Hepatocyte (in vitro differentiated cells): ENCODE data around the gene IQCH. TPM values are rescaled to one million over a fixed set of nuclear protein-coding genes. Genes with fewer than 3 reads are reported as not detected.

Source experiments
- DNase-seq: peaks from one replicate; pipeline ENCODE4 v3.0.0-alpha.2; 2016; ENCODE audit warnings: low spot score
- H2AFZ ChIP-seq: fragments of 200-600 bp; sonication (generic); 2 replicates; pipeline ENCODE4 v1.6.0; 2016; ENCODE audit warnings: antibody characterized with exemption, mild to moderate bottlenecking
- H3K27ac ChIP-seq: fragments of 200-600 bp; sonication (generic); 2 replicates; pipeline ENCODE4 v1.5.1; 2016; ENCODE audit warnings: mild to moderate bottlenecking
- H3K27me3 ChIP-seq: fragments of 200-600 bp; sonication (generic); 2 replicates; pipeline ENCODE4 v1.6.1; 2016
- H3K36me3 ChIP-seq: fragments of 200-600 bp; sonication (generic); replicated peaks from 2 replicates; pipeline ENCODE4 v1.5.1; 2016; ENCODE audit warnings: low read depth; ENCODE audit not compliant: insufficient read depth
- H3K4me1 ChIP-seq: fragments of 200-600 bp; sonication (generic); 2 replicates; pipeline ENCODE4 v1.5.1; 2016; ENCODE audit warnings: mild to moderate bottlenecking, moderate library complexity; ENCODE audit not compliant: insufficient read depth
- H3K4me2 ChIP-seq: fragments of 200-600 bp; sonication (generic); 2 replicates; pipeline ENCODE4 v1.6.0; 2016
- H3K4me3 ChIP-seq: fragments of 200-600 bp; sonication (generic); 2 replicates; pipeline ENCODE4 v1.5.1; 2016; ENCODE audit warnings: mild to moderate bottlenecking
- H3K79me2 ChIP-seq: fragments of 200-600 bp; sonication (generic); 2 replicates; pipeline ENCODE4 v1.6.0; 2017; ENCODE audit warnings: mild to moderate bottlenecking
- H3K9me2 ChIP-seq: fragments of 200-600 bp; sonication (generic); replicated peaks from 2 replicates; pipeline ENCODE4 v1.6.0; 2017; ENCODE audit warnings: mild to moderate bottlenecking; ENCODE audit not compliant: insufficient read depth
- H3K9me3 ChIP-seq: fragments of 200-600 bp; sonication (generic); 2 replicates; pipeline ENCODE4 v1.5.1; 2016; ENCODE audit warnings: low read depth, mild to moderate bottlenecking
- H4K20me1 ChIP-seq: fragments of 200-600 bp; sonication (generic); 2 replicates; pipeline ENCODE4 v1.6.0; 2016; ENCODE audit warnings: mild to moderate bottlenecking; ENCODE audit not compliant: insufficient read depth, poor library complexity, severe bottlenecking
- CTCF ChIP-seq: fragments of 200-600 bp; sonication (generic); IDR thresholded peaks from 2 replicates; pipeline ENCODE4 v1.5.1; 2016; ENCODE audit warnings: antibody characterized with exemption, mild to moderate bottlenecking; ENCODE audit not compliant: poor library complexity
- EZH2 ChIP-seq: fragments of 200-600 bp; sonication (generic); IDR thresholded peaks from 2 replicates; pipeline ENCODE4 v1.6.1; 2016; ENCODE audit warnings: antibody characterized with exemption, mild to moderate bottlenecking, borderline replicate concordance
- EZH2phosphoT487 ChIP-seq: fragments of 200-600 bp; sonication (generic); IDR thresholded peaks from one replicate; pipeline ENCODE4 v1.6.1; 2018; ENCODE audit warnings: antibody characterized with exemption, mild to moderate bottlenecking, low read depth, moderate library complexity; ENCODE audit not compliant: unreplicated experiment, severe bottlenecking
- WGBS: methylation state at CpG from one replicate; pipeline ENCODE4 v1.1.6; 2016; ENCODE audit warnings: low lambda C conversion rate; ENCODE audit errors: missing lambda C conversion rate; 5-methylcytosine and 5-hydroxymethylcytosine counted together
- polyA plus RNA-seq: library from polyadenylated mRNA; unstranded; fragments of >200 nt; fragmentation: Nextera tagmentation; extraction: Ambion mirVana; gene quantifications from 2 replicates; pipeline ENCODE4 v1.2.1, GENCODE V29; 2016
- total RNA-seq: library from RNA; depleted of rRNA; stranded (reverse); fragments of >200 nt; gene quantifications from 2 replicates; pipeline ENCODE4 v1.2.3, GENCODE V29; 2014

IQCH gene
- total and polyA plus RNA-seq, 2 experiments from 2014 or later = 0.76 to 1.0 TPM

- no peak overlapping the region for H2AFZ ChIP-seq
- no peaks in the 10 kb centered on the region for H3K9me2 ChIP-seq
- H3K27me3 ChIP-seq = no peaks in the 10 kb centered on the region
- H3K4me3 ChIP-seq = no peak overlapping the region
- WGBS = 76% methylated on average over 5 of the region's 5 CpGs
- no peaks in the 10 kb centered on the region for H4K20me1 ChIP-seq
- DNase-seq = no peak
- no peaks in the 10 kb centered on the region for H3K4me1 ChIP-seq
- no peaks in the 10 kb centered on the region for H3K9me3 ChIP-seq
- no peak overlapping the region for H3K27ac ChIP-seq
- no peaks in the 10 kb centered on the region for H3K79me2 ChIP-seq
- TF ChIP-seq EZH2 (no peak), CTCF (no peak), EZH2phosphoT487 (no peak)
- no peaks in the 10 kb centered on the region for H3K36me3 ChIP-seq
- H3K4me2 ChIP-seq = no peak overlapping the region
These were observed 220.0 kb downstream of the IQCH start for GRCh38 chr15:67474405-67475110.

- 57% methylated on average over 5 of the region's 5 CpGs for WGBS
- Histone ChIP-seq H3K4me3 (no peak overlapping the region), H2AFZ (no peak overlapping the region), H3K36me3 (no peaks in the 10 kb centered on the region), H3K9me3 (no peaks in the 10 kb centered on the region), H3K9me2 (no peaks in the 10 kb centered on the region), H3K27me3 (no peaks in the 10 kb centered on the region), H3K79me2 (no peaks in the 10 kb centered on the region), H3K4me2 (no peak overlapping the region), H4K20me1 (no peaks in the 10 kb centered on the region), H3K4me1 (no peaks in the 10 kb centered on the region), H3K27ac (no peak overlapping the region)
- TF ChIP-seq CTCF (no peak), EZH2 (no peak), EZH2phosphoT487 (no peak)
- DNase-seq = no peak
These were observed 225.4 kb downstream of the IQCH start for GRCh38 chr15:67479781-67480505.

GRCh38 chr15:67480741-67481140 is 226.2 kb downstream of the IQCH start:
- Histone ChIP-seq H3K4me3 (no peak overlapping the region), H3K4me1 (no peaks in the 10 kb centered on the region), H3K4me2 (no peak overlapping the region), H3K27ac (no peak overlapping the region), H3K79me2 (no peaks in the 10 kb centered on the region), H3K9me3 (no peaks in the 10 kb centered on the region), H3K27me3 (no peaks in the 10 kb centered on the region), H2AFZ (no peak overlapping the region), H3K36me3 (no peaks in the 10 kb centered on the region), H4K20me1 (no peaks in the 10 kb centered on the region), H3K9me2 (no peaks in the 10 kb centered on the region)
- no peak for TF ChIP-seq EZH2
- TF ChIP-seq EZH2phosphoT487 = no peak
- no peak for TF ChIP-seq CTCF
- 83% methylated on average over 1 of the region's 1 CpG for WGBS
- DNase-seq = no peak
